Upper lobe of left lung (tissue), 4 donors: Measurements from ENCODE around the gene EHD4.

Source experiments
- POLR2A ChIP-seq, 4 donors: fragments of 450-650 bp; IDR thresholded peaks; one replicate each; pipeline ENCODE4 v1.5.1; 2016 to 2017; ENCODE audit warnings: antibody characterized with exemption in 4 of 4, mild to moderate bottlenecking in 2 of 4
- POLR2AphosphoS5 ChIP-seq, 2 donors: sonication (generic); formaldehyde crosslinking; IDR thresholded peaks; one replicate each; pipeline ENCODE4 v1.5.1; 2017; ENCODE audit warnings: antibody characterized with exemption in 2 of 2
- TF ChIP-seq, protein P1 (sequence below), 6 experiments: fragments of 450-650 bp in 4 of 6; fragments of 200-600 bp in 2 of 6; sonication (generic) in 2 of 6; IDR thresholded peaks; one replicate each; pipeline ENCODE4 v1.5.1; 2016 to 2019; ENCODE audit warnings: antibody characterized with exemption in 6 of 6

DNA sequence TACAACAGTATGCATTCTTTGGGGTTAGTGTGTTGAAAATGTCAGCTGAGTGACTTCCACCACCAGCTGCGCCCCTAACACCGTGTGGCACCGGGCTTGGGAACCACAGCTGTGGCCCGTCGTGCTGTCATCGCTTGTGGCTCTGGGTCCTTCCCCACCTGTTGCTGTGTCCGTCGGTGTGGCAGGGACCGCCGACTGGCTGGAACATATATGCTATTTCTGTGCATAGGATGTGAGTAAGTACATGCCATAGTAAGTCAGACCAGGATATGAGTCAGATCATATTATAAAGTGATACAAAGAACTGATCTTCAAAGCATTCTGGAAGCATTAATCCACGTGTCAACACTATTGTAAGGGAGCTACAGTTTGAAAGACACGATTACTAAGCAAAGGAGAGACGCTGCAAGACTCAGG lies 31.9 kb downstream of the EHD4 start:
- no peak for TF ChIP-seq POLR2A (IDR thresholded peaks at IDR 0.05)
- TF ChIP-seq, protein P1, sequence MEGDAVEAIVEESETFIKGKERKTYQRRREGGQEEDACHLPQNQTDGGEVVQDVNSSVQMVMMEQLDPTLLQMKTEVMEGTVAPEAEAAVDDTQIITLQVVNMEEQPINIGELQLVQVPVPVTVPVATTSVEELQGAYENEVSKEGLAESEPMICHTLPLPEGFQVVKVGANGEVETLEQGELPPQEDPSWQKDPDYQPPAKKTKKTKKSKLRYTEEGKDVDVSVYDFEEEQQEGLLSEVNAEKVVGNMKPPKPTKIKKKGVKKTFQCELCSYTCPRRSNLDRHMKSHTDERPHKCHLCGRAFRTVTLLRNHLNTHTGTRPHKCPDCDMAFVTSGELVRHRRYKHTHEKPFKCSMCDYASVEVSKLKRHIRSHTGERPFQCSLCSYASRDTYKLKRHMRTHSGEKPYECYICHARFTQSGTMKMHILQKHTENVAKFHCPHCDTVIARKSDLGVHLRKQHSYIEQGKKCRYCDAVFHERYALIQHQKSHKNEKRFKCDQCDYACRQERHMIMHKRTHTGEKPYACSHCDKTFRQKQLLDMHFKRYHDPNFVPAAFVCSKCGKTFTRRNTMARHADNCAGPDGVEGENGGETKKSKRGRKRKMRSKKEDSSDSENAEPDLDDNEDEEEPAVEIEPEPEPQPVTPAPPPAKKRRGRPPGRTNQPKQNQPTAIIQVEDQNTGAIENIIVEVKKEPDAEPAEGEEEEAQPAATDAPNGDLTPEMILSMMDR (IDR thresholded peaks at IDR 0.05), result no peak
- TF ChIP-seq POLR2AphosphoS5 (IDR thresholded peaks at IDR 0.05), result no peak
